HG02642 (cell line): ENCODE measurements around the gene RBFOX1.

Experiments used
- ATAC-seq: cut with Tn5 transposase; IDR thresholded peaks from one replicate; pipeline ENCODE4 v1.9.1; 2021; ENCODE audit warnings: mild to moderate bottlenecking; ENCODE audit not compliant: unreplicated experiment, poor library complexity

RBFOX1 gene

GRCh38 chr16:7332611-7333010 lies at the start of gene RBFOX1:
Gene RBFOX1 (plus strand): TSS chr16:7332845.
- no peak for ATAC-seq

- no peak for ATAC-seq
Observed at GRCh38 chr16:7284780-7285179, 47.9 kb upstream of the RBFOX1 start.

GRCh38 chr16:7285520-7285919 lies 47.1 kb upstream of the RBFOX1 start:
- no peak for ATAC-seq

- no peak for ATAC-seq
Observed at GRCh38 chr16:7289299-7289698, 43.3 kb upstream of the RBFOX1 start.

- ATAC-seq: no peak
Observed at GRCh38 chr16:7290682-7291081, 42.0 kb upstream of the RBFOX1 start.

- ATAC-seq: no peak
Observed at GRCh38 chr16:7294020-7294419, 38.6 kb upstream of the RBFOX1 start.

GRCh38 chr16:7303052-7303610 lies 29.5 kb upstream of the RBFOX1 start:
- no peak for ATAC-seq

- no peak for ATAC-seq
Observed at GRCh38 chr16:7303660-7304200, 28.9 kb upstream of the RBFOX1 start.

- ATAC-seq: no peak
Observed at GRCh38 chr16:7304279-7304678, 28.4 kb upstream of the RBFOX1 start.

GRCh38 chr16:7304958-7305357 lies 27.7 kb upstream of the RBFOX1 start:
- no peak for ATAC-seq

GRCh38 chr16:7313170-7313569 lies 19.5 kb upstream of the RBFOX1 start:
- ATAC-seq: no peak

GRCh38 chr16:7314163-7314562 lies 18.5 kb upstream of the RBFOX1 start:
- ATAC-seq: no peak

- no peak for ATAC-seq
Observed at GRCh38 chr16:7315813-7316212, 16.8 kb upstream of the RBFOX1 start.

- no peak for ATAC-seq
Observed at GRCh38 chr16:7316281-7316888, 16.3 kb upstream of the RBFOX1 start.

- ATAC-seq: no peak
Observed at GRCh38 chr16:7317982-7318381, 14.7 kb upstream of the RBFOX1 start.

- no peak for ATAC-seq
Observed at GRCh38 chr16:7318686-7319085, 14.0 kb upstream of the RBFOX1 start.

- no peak for ATAC-seq
Observed at GRCh38 chr16:7319514-7319913, 13.1 kb upstream of the RBFOX1 start.

- ATAC-seq: no peak
Observed at GRCh38 chr16:7321661-7322060, 11.0 kb upstream of the RBFOX1 start.

- ATAC-seq: no peak
Observed at GRCh38 chr16:7324321-7324720, 8.3 kb upstream of the RBFOX1 start.

GRCh38 chr16:7325834-7326233 lies 6.8 kb upstream of the RBFOX1 start:
- no peak for ATAC-seq

- ATAC-seq: no peak
Observed at GRCh38 chr16:7330709-7331108, 1.9 kb upstream of the RBFOX1 start.

GRCh38 chr16:7331997-7332396 lies 648 bp upstream of the RBFOX1 start:
- ATAC-seq: no peak
